HG02623 (cell line): ENCODE results near the gene REC114.

ENCODE experiments used
- ATAC-seq: cut with Tn5 transposase; IDR thresholded peaks from one replicate; pipeline ENCODE4 v1.9.1; 2021; ENCODE audit warnings: moderate library complexity; ENCODE audit not compliant: unreplicated experiment

The REC114 gene

DNA sequence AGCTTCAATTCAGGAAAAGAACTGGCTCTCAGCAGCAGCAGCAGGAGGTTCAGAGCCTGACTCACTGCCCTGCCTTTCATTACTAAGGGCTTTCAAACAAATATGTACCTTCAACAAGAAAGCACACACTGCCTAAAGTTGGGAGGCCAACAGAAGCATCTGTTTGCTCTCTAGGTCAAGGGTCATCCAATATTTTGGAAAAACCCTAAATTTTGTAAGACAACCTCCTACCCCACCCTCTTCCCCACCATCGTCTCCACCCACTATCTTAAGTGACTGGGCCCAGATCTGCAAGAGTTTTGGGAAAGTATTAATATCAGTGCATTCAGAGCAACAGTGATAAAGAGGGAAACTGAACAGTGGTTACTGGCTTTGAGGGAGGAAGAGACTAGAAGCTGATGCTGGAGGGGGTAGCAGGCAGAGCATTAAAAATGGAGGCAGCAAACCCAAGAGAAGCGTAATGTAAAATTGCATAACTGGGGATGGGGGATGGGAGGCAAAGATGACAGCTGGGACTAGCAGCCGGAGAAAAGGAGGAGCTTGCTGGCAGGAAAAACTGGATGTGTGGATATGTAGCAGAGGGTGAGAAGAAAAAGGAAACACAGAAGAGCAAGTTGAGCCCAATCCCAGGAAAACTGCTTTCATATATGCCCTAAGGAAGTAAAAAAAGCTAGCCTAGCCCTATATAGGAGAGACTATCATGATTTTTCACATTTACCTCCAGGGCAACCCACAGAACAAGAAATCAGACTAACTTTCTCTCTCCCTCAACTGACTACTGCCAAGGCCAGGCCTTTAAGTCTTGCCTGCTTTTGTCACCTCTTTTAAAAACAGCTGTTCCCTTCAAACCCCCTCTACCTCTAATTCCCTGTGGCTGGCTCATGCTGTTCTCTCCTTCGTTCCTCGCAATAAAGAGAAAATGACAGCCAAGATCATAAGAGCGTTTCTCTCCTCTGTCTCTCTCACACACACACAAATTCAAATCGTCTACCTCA is 158.8 kb downstream of the REC114 start:
- ATAC-seq: no peak

DNA sequence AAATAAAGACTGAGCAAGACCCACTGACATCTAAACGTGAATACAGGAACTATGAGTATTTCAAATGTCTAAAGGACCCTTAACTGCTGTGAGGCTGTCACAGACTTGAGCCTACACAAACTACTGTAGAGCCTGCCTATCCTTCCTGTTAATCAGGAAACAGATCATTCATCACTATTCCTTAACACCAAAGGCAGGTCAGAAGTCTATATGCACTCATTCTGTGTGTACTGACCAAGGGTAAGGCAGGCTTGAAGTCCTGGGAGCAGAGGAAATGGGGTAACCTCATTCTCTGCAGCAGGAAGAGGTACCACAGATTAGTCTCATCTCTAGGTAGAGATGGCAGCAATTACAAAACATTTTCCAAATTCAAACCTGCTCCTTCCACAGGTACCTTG is 159.5 kb downstream of the REC114 start:
- ATAC-seq: no peak

DNA sequence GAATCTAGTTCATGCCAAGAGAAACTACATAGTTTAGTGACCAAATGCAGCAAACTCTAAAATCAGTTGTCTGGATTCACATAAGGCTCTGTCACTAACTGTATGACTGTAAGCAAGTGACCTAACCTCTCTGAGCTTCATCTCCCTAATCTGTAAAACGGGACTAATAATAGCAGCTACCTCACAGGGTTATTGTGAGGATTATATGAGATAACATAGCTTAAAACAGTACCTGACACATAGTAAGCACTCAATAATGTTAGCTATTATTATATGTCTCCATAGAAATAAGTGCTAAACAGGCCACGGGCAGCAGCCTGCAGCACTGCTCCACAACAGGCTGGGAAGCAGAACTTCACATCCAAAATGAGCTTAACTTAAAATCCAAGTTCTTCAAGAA is 160.0 kb downstream of the REC114 start:
- no peak for ATAC-seq

DNA sequence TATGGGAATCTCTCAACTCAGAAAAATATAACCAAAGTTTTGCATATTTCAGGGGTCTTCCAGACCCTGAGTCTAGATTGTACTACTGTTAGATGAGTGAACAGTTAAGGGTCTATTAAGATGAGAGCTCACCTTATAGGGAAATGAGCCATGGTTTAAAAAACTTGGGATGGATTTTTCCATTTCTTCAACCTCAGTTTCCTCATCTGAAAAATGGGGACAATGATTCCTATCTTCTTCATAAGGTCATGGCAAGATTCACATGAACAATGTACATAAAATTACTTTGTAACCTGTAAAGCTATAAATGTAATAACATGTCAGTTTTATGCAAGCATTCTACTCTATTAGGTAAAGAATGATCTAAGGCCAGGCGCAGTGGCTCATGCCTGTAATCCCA is 161.5 kb downstream of the REC114 start:
- ATAC-seq: no peak

DNA sequence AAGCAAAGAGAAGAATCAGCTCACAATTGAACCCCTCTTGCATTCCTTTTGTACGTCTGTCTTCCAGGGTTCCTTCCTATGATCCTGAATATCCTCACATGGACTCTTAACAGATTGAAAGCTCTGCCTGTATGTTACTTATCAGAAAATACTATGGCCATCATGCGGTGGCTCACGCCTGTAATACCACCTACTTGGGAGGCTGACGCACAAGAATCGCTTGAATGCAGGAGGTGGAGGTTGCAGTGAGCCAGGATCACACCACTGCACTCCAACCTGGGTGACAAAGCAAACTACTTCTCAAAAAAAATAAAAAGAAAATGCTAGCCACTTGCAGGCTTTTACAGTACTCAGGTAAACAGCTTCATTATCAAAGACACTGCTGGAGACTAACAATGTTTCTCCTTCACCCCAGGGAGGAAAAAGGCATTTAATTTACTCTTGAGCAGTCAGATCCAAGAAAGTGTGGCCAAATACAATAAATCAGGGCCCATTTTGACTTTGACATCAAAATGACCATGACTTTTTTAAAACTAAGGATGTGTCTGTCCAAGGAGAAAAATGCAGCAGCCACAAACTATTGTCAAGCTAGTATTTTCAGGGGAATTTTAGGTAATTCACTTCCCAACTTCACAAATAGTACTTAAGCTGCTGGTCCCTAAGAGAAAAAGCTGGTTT is 162.9 kb downstream of the REC114 start:
- no peak for ATAC-seq

DNA sequence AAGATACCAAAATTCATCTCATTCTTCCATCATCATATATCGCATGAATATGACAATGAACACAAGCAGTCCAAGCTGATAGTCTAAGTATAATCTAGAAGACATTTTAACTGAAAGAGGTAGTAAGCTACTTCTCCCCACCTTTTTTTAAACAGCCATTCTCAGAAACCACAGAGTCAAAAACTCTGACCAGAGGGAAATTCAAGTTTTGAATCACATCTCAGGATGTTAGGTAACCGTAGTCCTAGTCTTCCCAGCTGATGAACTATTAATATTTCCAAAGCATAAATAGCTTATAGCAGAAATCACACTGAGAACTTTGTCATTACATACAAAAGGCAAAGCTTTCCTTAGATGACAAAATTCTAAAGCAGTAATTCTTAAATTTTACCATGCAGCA is 164.4 kb downstream of the REC114 start:
- no peak for ATAC-seq

DNA sequence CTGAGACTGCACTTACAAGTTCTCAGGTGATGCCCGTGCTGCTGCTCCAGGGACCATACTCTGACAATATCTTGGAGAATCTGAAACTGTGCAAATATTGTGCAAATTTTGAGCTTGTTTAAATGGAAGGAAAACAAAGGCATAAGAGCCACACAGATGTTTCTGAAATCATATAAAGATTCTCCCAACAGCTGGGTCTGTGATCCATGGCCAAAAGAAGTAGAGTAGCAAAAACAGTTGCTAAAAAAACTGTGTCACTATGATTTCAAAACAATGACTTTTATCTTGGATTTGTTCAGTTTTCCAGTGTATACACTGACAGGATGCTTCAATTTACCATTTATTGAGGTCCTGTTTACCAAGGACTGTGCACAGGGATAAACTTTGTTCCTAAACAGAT is 164.9 kb downstream of the REC114 start:
- no peak for ATAC-seq

DNA sequence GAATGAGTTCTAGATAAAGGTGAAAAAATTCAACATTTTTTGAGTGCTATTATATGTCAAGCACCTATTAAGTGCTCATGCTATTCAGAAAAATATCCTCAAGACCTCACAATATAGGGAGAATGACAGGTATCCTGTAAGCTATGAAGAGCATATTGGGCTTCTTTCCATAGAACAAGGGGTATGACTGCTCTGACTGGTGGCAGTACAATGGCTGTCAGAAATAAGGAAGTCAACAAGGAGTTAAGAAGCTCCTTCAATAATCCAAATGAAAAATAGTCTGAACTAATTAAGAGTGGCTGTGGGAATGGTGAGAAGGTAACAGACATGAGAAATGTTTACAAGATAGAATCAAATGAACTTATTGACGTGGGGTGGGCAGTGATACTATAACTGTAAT is 165.5 kb downstream of the REC114 start:
- ATAC-seq: no peak

DNA sequence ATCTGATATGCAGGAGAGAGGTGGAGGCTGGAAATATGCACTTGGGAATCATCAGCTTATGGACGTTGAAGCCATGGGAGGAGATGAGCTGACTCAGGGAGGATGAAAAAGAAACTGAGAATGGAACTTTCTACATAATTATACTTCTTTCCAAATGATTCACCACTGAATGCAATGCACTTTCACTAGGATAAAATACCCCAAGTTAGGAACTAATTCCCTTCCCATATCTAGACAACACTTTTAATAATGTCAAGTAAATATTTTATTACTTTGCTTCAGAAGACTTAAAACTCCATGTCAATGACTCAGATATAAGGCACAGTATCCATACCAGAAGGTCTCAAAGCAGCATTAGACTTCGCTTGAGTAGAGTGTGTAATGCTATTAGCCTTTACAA is 166.0 kb downstream of the REC114 start:
- no peak for ATAC-seq
